ENCODE results near the gene FBXL3.
A peak's percentile ranks its signal among the peaks of the same experiment; 100 is the strongest.

FBXL3 gene

GRCh38 chr13:77026255-77026860 lies 601 bp downstream of the FBXL3 start:
- peak overlapping the region; percentile 92 for H3K27ac ChIP-seq
- TF ChIP-seq CTCF (conservative IDR thresholded peaks at IDR 0.05) (no peak), ZFX (IDR thresholded peaks at IDR 0.05) (no peak)

- TF ChIP-seq ZFX (IDR thresholded peaks at IDR 0.05) (no peak), CTCF (conservative IDR thresholded peaks at IDR 0.05) (no peak)
- H3K27ac ChIP-seq: no peak overlapping the region
Measured at GRCh38 chr13:77022341-77022740, 4.6 kb downstream of the FBXL3 start.

DNA sequence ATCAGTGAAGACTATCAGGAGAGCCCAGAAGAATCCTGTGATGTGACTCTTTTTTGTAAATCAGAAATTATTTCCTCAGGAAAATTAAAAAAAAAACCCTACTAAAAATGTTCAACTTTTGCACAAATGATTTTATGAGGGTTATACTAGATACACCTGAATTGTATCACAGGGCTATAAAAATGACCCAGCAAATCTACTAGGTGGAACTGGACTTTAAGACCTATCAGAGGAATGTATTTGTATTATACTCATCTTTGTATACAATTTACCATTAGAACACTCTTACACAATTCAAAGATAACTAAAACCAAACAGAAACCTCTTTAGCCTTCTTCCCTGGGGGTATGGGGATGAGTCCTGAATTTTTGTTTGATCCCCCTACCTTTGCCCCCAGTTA lies 7.2 kb downstream of the FBXL3 start:
- H3K27ac ChIP-seq: no peak overlapping the region
- no peak for TF ChIP-seq CTCF (conservative IDR thresholded peaks at IDR 0.05)
- no peak for TF ChIP-seq ZFX (IDR thresholded peaks at IDR 0.05)

DNA sequence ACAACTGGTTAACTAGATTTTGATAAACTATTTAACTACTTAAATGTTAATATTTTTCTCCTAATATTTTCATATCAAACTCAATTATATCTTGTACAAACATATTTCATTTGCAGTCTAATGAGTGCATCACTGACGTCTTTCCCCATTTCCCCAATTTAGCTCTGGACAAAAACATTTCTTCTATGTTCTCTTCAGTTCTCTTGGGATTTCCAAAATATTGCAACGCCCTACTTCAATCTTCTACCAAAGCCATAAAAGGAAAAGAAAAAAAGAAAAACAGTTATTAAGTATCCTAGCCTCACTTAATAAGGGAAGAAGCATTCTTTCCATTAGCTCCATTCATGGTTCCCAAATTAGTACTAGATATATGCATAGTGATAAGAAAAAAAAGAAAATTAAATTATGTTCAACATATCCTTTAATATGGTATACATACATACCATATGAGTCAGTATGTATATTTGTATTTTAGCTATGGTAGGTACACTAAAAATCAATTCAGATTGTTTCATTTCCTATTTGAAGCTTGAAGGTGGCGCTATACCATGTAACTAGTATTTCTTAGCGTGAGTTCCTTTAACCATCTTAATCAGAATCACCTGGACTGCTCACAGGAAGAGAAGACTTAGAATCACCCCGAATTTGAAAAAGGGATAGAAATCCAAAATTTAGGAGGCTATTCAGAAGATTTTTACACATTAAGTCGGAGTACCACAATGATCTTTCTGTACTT lies 9.9 kb downstream of the FBXL3 start:
- H3K27ac ChIP-seq: no peak overlapping the region
- TF ChIP-seq ZFX (IDR thresholded peaks at IDR 0.05) (no peak), CTCF (conservative IDR thresholded peaks at IDR 0.05) (no peak; the same call in 1 of the 2 replicates)

- no peak overlapping the region for H3K27ac ChIP-seq
- no peak for TF ChIP-seq CTCF (conservative IDR thresholded peaks at IDR 0.05)
- TF ChIP-seq ZFX (IDR thresholded peaks at IDR 0.05): no peak
Measured at GRCh38 chr13:77016251-77016812, 10.6 kb downstream of the FBXL3 start.

DNA sequence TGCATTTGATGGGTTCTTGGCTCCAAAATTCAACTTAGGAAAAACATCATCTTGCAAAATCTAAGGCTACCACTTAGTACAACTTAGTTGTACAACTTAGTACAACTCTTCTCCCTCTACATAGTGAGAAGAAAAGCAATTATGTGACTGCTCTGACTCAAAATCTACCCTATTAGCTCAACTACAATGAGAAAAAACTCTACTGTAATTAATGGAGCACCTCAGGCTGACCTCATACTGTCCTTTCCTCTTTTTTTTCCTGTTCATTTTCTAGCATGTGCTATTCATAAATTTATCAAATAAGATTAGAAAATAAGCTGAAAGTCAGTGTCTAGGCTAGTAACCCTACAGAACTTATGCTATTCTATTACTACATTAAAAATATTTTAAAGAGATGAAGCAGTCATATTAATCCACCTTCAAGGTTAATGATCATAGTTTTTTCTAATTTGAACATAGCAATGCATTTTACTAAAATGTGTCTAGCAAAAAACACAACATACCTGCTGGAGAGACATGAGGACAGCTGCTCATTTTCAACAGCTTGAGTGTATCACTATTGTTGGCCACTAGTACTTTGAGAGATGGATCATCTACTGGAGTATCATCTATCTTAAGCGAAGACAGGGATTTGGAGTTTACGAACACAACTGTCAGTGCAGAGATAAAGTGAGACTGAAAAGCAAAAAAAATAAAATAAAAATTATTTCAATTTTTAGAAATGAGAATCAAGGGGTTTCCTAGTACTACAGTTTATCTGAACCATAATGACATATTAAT lies 11.9 kb downstream of the FBXL3 start:
- TF ChIP-seq CTCF (conservative IDR thresholded peaks at IDR 0.05): no peak
- TF ChIP-seq ZFX (IDR thresholded peaks at IDR 0.05): no peak
- H3K27ac ChIP-seq: no peak overlapping the region

All from C4-2B (cell line).